Fibroblast of pulmonary artery (primary cell): Measurements from ENCODE around the gene ALKBH6.
A peak's percentile ranks its signal among the peaks of the same experiment; 100 is the strongest.

Experiments used
- DNase-seq: peaks from one replicate; pipeline ENCODE4 v3.0.0-alpha.2; 2010; ENCODE audit warnings: low read depth
- H3K4me3 ChIP-seq: replicated peaks from 2 replicates; pipeline ENCODE4 v1.5.1; 2011; ENCODE audit warnings: low read depth, mild to moderate bottlenecking, control low read depth, low read length, moderate library complexity
- CTCF ChIP-seq: IDR thresholded peaks from 2 replicates; pipeline ENCODE4 v1.5.1; 2011; ENCODE audit warnings: mild to moderate bottlenecking, control low read depth, low read length, inconsistent platforms; ENCODE audit errors: missing control alignments

Gene ALKBH6

DNA sequence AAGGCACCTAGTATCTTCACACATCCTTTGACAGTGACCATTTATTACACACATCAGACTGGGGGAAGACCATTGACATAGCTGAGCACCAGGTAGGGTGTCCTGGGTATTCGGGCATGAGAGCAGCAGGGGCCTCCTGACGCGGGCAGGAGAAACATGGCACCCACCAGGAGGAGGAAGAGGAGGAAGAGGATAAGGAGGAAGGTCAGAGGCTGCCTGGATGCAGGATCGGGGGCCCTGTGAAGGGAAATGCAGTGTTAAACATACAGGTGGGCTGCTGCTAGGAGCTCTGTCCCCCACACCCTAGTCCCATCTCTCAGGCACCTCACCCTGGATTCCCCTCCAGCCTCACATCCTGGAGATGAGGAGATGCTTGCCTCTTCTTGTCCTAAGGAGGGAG lies 10.7 kb downstream of the ALKBH6 start:
- no peak overlapping the region for H3K4me3 ChIP-seq
- DNase-seq = no peak
- no peak for TF ChIP-seq CTCF

DNA sequence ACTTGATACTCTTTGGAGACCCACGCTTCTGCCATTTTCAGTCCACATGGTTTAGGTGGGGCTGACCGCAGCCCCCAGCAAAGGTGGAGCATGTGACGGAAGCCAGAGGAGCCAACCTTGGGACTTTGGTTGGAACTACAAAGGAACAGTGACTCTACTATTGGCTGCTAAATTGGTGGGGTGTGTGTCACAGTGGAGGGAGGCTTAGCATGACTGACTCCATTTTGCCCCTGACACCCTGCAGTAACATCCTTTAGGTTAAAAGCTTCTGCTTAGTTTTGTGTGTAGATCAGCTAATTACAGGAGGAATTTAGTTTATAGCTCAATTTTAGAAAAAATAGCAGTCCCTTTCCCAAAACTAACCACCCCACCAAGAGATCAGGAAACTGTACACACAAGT lies 12.4 kb downstream of the ALKBH6 start:
- no peak for TF ChIP-seq CTCF
- no peak overlapping the region for H3K4me3 ChIP-seq
- no peak for DNase-seq

GRCh38 chr19:35996777-35997176 lies 17.2 kb downstream of the ALKBH6 start:
- H3K4me3 ChIP-seq = no peak overlapping the region
- no peak for TF ChIP-seq CTCF
- no peak for DNase-seq

GRCh38 chr19:35995048-35995993 lies 18.7 kb downstream of the ALKBH6 start, which contains the start of gene SDHAF1:
Gene SDHAF1 (plus strand): TSS chr19:35995188. CDS start chr19:35995275, 87 bp downstream.
- H3K4me3 ChIP-seq = peak within 1 kb of the TSS; percentile 71
- TF ChIP-seq CTCF = no peak
- DNase-seq = peak; percentile 93

DNA sequence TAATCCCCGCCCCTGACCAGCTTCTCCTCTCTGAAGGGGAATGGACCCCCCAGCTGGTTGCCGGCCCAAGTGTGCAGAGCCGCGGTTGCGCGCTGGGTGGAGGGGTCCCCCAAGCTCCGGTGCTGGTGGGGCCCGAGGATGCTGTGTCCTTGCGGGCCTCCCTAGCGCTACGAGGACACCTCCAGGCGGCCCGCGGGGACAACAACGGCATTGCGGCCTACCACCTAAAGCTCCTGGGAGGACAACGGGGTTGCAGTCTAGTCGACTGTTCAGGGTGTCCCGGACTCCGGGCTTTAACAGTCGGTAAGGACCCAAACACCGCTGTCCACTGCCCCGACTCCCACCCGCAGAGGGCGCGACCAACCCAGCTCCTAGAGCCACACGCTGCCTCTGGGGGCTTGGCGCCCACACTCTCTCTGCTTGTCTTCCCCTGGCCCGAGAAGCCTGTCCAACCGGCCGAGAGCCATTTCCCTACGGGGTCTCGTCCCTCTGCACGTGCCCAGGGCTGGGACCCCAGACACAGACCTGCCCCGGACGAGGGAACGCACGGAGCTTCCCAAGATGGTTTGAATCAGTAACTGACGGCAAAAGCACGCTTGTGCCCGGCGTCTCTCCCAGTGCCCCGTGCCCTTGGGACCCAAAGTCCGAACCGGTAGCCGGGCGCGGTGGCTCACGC lies 20.0 kb downstream of the ALKBH6 start:
- DNase-seq = no peak
- peak overlapping the region; percentile 71 for H3K4me3 ChIP-seq
- no peak for TF ChIP-seq CTCF

DNA sequence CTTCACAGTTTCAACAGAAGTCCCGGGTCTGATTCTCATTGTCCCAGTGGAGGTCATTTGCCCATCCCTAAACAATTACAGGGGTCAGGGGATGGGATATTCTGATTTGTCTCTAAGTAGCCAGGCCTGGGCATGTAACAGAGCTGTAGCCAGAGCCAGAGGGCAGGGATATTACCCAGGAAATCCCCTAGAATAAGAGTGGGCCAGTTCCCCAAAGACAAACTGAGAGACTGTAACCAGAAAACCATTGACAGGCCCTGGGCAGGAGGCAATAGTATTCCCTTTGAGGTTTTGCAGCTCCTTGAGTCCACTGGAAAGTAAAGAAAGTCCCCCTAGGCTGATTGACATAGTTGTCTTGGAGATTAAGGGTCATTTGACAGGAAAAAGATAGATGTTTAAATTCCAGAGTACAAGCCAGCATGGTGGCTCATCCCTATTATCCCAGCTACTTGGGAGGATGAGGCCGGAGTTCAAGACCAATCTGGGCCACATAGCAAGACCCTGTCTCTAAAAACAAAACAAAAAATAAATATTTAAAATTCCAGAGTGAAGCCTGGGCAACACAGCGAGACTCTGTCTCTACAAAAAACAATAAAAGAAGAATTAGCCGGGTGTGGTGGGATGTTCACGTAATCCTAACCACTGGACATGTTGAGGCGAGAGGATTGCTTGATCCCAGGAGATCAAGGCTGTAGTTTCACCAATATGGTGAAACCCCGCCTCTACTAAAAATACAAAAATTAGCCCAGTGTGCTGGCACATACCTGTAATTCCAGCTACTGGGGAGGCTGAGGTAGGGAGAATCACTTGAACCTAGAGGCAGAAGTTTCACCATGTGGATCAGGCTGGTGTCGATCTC lies 20.9 kb downstream of the ALKBH6 start:
- TF ChIP-seq CTCF = no peak
- no peak for DNase-seq
- no peak overlapping the region for H3K4me3 ChIP-seq
